ENCODE measurements around the gene PSENEN. TPM values are rescaled to one million over a fixed set of nuclear protein-coding genes. Genes with fewer than 3 reads are reported as not detected.

PSENEN gene
- total RNA-seq, 1 donor from 2014 or later: 50.6 TPM

- peak overlapping the region; percentile 99 for H3K4me3 Mint-ChIP-seq
- no peaks in the 10 kb centered on the region for H3K9me3 Mint-ChIP-seq
- peaks cover 57% of the 10 kb centered on the region for H3K4me1 Mint-ChIP-seq (ENCODE audit: low read depth)
- H3K27me3 Mint-ChIP-seq (ENCODE audit: insufficient read depth): no peaks in the 10 kb centered on the region
- H3K36me3 Mint-ChIP-seq (ENCODE audit: low read depth): peaks cover 25% of the 10 kb centered on the region
- H3K27ac Mint-ChIP-seq: peak overlapping the region; percentile 95
- DNase-seq (ENCODE audit: low spot score): no peak
- intact Hi-C loops (cut with micrococcal nuclease): loop anchor here (1.0 kb wide), 1 partner anchor 217 kb away; no protein-coding TSS in a partner anchor
Measured at GRCh38 chr19:35713904-35714495, 31.5 kb upstream of the PSENEN start.

GRCh38 chr19:35714601-35715354 is 30.7 kb upstream of the PSENEN start:
- peaks cover 28% of the 10 kb centered on the region for H3K36me3 Mint-ChIP-seq (ENCODE audit: low read depth)
- H3K27me3 Mint-ChIP-seq (ENCODE audit: insufficient read depth): no peaks in the 10 kb centered on the region
- intact Hi-C loops (cut with micrococcal nuclease): loop anchor here (5.0 kb wide), 2 partner anchors 167 to 298 kb away; partner anchors contain the start of genes ALKBH6 and TMEM147
- H3K4me1 Mint-ChIP-seq (ENCODE audit: low read depth): peaks cover 64% of the 10 kb centered on the region
- no peak for DNase-seq (ENCODE audit: low spot score)
- H3K4me3 Mint-ChIP-seq: peak overlapping the region; percentile 99
- H3K27ac Mint-ChIP-seq: peak overlapping the region; percentile 95
- no peaks in the 10 kb centered on the region for H3K9me3 Mint-ChIP-seq

GRCh38 chr19:35715355-35715809 is 30.1 kb upstream of the PSENEN start:
- intact Hi-C loops (cut with micrococcal nuclease): loop anchor here (5.0 kb wide), 2 partner anchors 168 to 297 kb away; partner anchors contain the start of genes ALKBH6 and TMEM147
- Mint-ChIP-seq H3K27ac (peak overlapping the region; percentile 98), H3K4me1 (ENCODE audit: low read depth) (peaks cover 64% of the 10 kb centered on the region), H3K9me3 (no peaks in the 10 kb centered on the region), H3K36me3 (ENCODE audit: low read depth) (peaks cover 31% of the 10 kb centered on the region), H3K27me3 (ENCODE audit: insufficient read depth) (no peaks in the 10 kb centered on the region), H3K4me3 (peak overlapping the region; percentile 99)
- DNase-seq (ENCODE audit: low spot score): no peak

GRCh38 chr19:35715981-35716800 is 29.3 kb upstream of the PSENEN start:
- Mint-ChIP-seq H3K4me3 (peak overlapping the region; percentile 99), H3K27me3 (ENCODE audit: insufficient read depth) (no peaks in the 10 kb centered on the region), H3K27ac (peak overlapping the region; percentile 98), H3K4me1 (ENCODE audit: low read depth) (peaks cover 56% of the 10 kb centered on the region), H3K36me3 (ENCODE audit: low read depth) (peaks cover 33% of the 10 kb centered on the region), H3K9me3 (no peaks in the 10 kb centered on the region)
- intact Hi-C loops (cut with micrococcal nuclease): loop anchor here (2.0 to 5.0 kb wide), 3 partner anchors 169 to 399 kb away; partner anchors contain the start of genes ALKBH6, POLR2I, TBCB and TMEM147
- DNase-seq (ENCODE audit: low spot score): no peak

DNA sequence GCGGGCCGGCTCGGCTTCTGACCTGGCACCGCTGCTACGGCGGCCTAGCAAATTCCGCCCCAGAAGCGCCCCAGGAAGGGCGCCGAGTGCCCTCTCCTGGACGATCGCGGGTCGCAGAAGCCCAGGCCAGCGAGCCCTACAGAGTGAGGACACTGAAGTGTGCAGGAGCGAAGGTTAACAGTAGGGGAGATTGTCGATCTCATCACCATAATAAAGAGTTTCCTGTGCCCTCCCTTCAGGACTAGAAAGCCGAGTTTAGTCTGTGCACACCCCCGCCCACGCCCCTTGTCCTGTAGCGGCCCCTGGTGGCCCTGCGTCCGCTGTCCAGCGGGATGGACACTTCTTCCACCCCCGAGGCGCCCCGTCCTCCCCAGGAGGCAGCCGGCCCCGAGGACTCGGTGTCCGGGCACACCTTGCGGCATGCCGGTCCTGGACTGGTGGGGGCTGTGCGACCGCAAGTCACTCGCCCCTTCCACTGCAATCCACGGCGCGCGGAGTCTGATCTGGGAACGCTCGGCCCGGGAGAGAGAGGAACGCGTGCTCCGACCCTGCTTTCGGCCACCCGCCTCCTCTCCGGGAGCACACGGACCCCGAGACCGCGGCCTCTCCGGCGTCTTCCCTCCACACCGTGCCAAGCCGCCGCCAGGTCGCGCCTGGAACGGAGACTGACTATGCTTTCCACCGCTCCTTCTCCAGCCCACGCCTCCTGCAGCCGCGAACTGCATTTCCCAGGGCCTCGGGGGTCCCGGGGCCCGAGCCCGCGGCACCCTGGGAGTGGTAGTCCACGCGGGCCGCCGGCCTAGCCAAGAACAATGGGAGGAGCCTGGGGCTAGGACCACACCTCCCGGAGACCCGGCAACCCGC is 28.4 kb upstream of the PSENEN start:
- peak; percentile 97 for DNase-seq (ENCODE audit: low spot score)
- intact Hi-C loops (cut with micrococcal nuclease): loop anchor here (1.0 to 5.0 kb wide), 15 partner anchors 15 to 398 kb away; partner anchors contain the start of genes ALKBH6, ARHGAP33, COX6B1 and NFKBID
- no peaks in the 10 kb centered on the region for H3K27me3 Mint-ChIP-seq (ENCODE audit: insufficient read depth)
- peak overlapping the region; percentile 98 for H3K27ac Mint-ChIP-seq
- peaks cover 40% of the 10 kb centered on the region for H3K36me3 Mint-ChIP-seq (ENCODE audit: low read depth)
- H3K9me3 Mint-ChIP-seq: no peaks in the 10 kb centered on the region
- H3K4me1 Mint-ChIP-seq (ENCODE audit: low read depth): peaks cover 50% of the 10 kb centered on the region
- peak overlapping the region; percentile 99 for H3K4me3 Mint-ChIP-seq

GRCh38 chr19:35717665-35718344 is 27.6 kb upstream of the PSENEN start, which contains the start of gene KMT2B:
Gene KMT2B (plus strand): TSS chr19:35718003. CDS start chr19:35718019, 16 bp downstream.
- H3K36me3 Mint-ChIP-seq (ENCODE audit: low read depth): peaks cover 47% of the 10 kb centered on the region

GRCh38 chr19:35718345-35719041 is 27.0 kb upstream of the PSENEN start:
- Mint-ChIP-seq H3K27me3 (ENCODE audit: insufficient read depth) (no peaks in the 10 kb centered on the region), H3K4me1 (ENCODE audit: low read depth) (peaks cover 37% of the 10 kb centered on the region), H3K4me3 (peak overlapping the region; percentile 95), H3K9me3 (no peaks in the 10 kb centered on the region), H3K27ac (peak overlapping the region; percentile 93), H3K36me3 (ENCODE audit: low read depth) (peaks cover 49% of the 10 kb centered on the region)
- peak; percentile 47 for DNase-seq (ENCODE audit: low spot score)
- intact Hi-C loops (cut with micrococcal nuclease): loop anchor here (5.0 kb wide), 2 partner anchors 171 to 294 kb away; partner anchors contain the start of genes ALKBH6 and TMEM147

More at GRCh38 chr19:35717665-35718344, 27.6 kb upstream of the PSENEN start, which contains the start of gene KMT2B:
- DNase-seq (ENCODE audit: low spot score): no peak
- intact Hi-C loops (cut with micrococcal nuclease): loop anchor here (1.0 to 5.0 kb wide), 15 partner anchors 16 to 397 kb away; partner anchors contain the start of genes ALKBH6, ARHGAP33, COX6B1 and NFKBID
- no peaks in the 10 kb centered on the region for H3K27me3 Mint-ChIP-seq (ENCODE audit: insufficient read depth)
- H3K9me3 Mint-ChIP-seq: no peaks in the 10 kb centered on the region
- H3K4me3 Mint-ChIP-seq: peak within 1 kb of the TSS; percentile 99
- peaks cover 42% of the 10 kb centered on the region for H3K4me1 Mint-ChIP-seq (ENCODE audit: low read depth)
- peak within 1 kb of the TSS; percentile 98 for H3K27ac Mint-ChIP-seq

- H3K27me3 Mint-ChIP-seq (ENCODE audit: insufficient read depth): no peaks in the 10 kb centered on the region
- H3K27ac Mint-ChIP-seq: peak overlapping the region; percentile 93
- H3K9me3 Mint-ChIP-seq: no peaks in the 10 kb centered on the region
- DNase-seq (ENCODE audit: low spot score): no peak
- H3K4me1 Mint-ChIP-seq (ENCODE audit: low read depth): peaks cover 26% of the 10 kb centered on the region
- peak overlapping the region; percentile 95 for H3K4me3 Mint-ChIP-seq
- peaks cover 46% of the 10 kb centered on the region for H3K36me3 Mint-ChIP-seq (ENCODE audit: low read depth)
- intact Hi-C loops (cut with micrococcal nuclease): loop anchor here (5.0 kb wide), 2 partner anchors 172 to 293 kb away; partner anchors contain the start of genes ALKBH6 and TMEM147
Measured at GRCh38 chr19:35719402-35720162, 25.9 kb upstream of the PSENEN start.

- intact Hi-C loops (cut with micrococcal nuclease): no loop called here
- H3K27me3 Mint-ChIP-seq (ENCODE audit: insufficient read depth): no peaks in the 10 kb centered on the region
- H3K4me3 Mint-ChIP-seq: peak overlapping the region; percentile 28
- H3K36me3 Mint-ChIP-seq (ENCODE audit: low read depth): peaks cover 47% of the 10 kb centered on the region
- peaks cover 22% of the 10 kb centered on the region for H3K4me1 Mint-ChIP-seq (ENCODE audit: low read depth)
- no peaks in the 10 kb centered on the region for H3K9me3 Mint-ChIP-seq
- H3K27ac Mint-ChIP-seq: peak overlapping the region; percentile 21
- no peak for DNase-seq (ENCODE audit: low spot score)
Measured at GRCh38 chr19:35720163-35720524, 25.3 kb upstream of the PSENEN start.

GRCh38 chr19:35720648-35721047 is 24.8 kb upstream of the PSENEN start:
- peak overlapping the region; percentile 29 for H3K27ac Mint-ChIP-seq
- DNase-seq (ENCODE audit: low spot score): no peak
- no peaks in the 10 kb centered on the region for H3K9me3 Mint-ChIP-seq
- no peak overlapping the region for H3K4me3 Mint-ChIP-seq
- H3K36me3 Mint-ChIP-seq (ENCODE audit: low read depth): peaks cover 51% of the 10 kb centered on the region
- intact Hi-C loops (cut with micrococcal nuclease): no loop called here
- peaks cover 22% of the 10 kb centered on the region for H3K4me1 Mint-ChIP-seq (ENCODE audit: low read depth)
- no peaks in the 10 kb centered on the region for H3K27me3 Mint-ChIP-seq (ENCODE audit: insufficient read depth)

All from activated T-helper 1 cell treated with anti-CD3 and anti-CD28 coated beads, Interleukin-12 subunit alpha, Interleukin-12 subunit beta, Interleukin-2, Interleukin-4 antibody, amounts not matched to agents 30 ng/mL and 10 ng/mL and 1 ng/mL, durations not matched to agents 14 hours and 24 hours and 36 hours (primary cell).